HG03108 (cell line): ENCODE data around the gene FKBP9.
A peak's percentile ranks its signal among the peaks of the same experiment; 100 is the strongest.
"Not testable (repeated sequence)": the region's sequence is repeated elsewhere in the genome, so short reads cannot be mapped to it uniquely, and the experiment has no call there.

Source experiments
- ATAC-seq: cut with Tn5 transposase; IDR thresholded peaks from one replicate; pipeline ENCODE4 v1.9.1; 2021; ENCODE audit warnings: moderate library complexity; ENCODE audit not compliant: unreplicated experiment

The FKBP9 gene

DNA sequence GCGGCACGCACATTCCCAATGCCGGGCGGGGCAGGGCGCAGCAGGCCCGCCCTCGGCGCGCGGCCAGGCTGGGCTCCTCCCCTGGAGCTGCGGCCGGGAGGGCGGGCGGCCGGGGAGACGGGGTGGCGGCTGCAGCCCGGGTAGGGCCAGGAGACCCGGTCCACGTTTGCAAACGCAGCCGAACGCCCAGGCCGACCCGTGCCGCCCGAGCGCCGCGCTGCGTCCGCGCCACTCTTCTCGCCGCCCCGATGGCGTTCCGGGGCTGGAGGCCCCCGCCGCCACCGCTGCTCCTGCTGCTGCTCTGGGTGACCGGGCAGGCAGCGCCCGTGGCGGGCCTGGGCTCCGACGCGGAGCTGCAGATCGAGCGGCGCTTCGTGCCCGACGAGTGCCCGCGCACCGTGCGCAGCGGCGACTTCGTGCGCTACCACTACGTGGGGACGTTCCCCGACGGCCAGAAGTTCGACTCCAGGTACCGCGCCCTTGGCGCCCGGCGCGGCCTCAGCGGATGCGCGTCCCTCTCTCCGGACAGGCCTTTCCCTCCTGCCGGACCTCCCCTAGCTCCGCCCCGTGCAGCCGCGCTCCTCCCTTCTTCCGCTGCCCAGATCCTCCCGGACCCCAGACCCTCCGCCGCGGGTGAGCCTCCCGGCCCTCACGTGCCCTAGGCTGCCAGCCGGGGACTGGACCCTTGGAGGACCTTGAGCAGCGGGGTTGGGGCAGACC, at the start of gene FKBP9:
Gene FKBP9, plus strand, starts transcription at position 115 of the 720 bp plus-strand sequence. Its CDS starts 134 bp downstream, at position 249.
- peak; percentile 73 for ATAC-seq

- ATAC-seq, result no peak
Measured at GRCh38 chr7:32910195-32910594, 47.0 kb upstream of the FKBP9 start.

GRCh38 chr7:32914184-32914583, 43.1 kb upstream of the FKBP9 start:
- ATAC-seq, result no peak

GRCh38 chr7:32915041-32915536, 42.2 kb upstream of the FKBP9 start:
- no peak for ATAC-seq

DNA sequence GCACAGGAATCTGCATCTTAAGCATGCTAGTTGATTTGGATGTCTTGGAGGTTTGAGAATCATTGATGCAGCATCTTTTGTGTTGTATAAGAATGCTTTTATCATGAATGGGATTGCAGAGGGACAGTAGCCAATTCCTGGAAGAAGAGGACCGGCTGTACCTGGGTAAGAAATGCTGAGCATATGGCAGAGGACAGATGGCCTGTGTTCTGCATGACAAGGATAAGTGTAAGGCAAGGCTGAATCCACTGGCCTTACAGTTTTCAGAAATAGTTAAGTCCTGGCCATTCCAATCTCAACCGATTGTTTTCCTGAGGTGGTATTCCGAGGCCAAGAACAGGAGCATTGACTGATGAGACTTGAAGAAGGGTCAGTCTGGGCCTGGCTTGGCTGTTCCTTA, 41.2 kb upstream of the FKBP9 start:
- no peak for ATAC-seq

DNA sequence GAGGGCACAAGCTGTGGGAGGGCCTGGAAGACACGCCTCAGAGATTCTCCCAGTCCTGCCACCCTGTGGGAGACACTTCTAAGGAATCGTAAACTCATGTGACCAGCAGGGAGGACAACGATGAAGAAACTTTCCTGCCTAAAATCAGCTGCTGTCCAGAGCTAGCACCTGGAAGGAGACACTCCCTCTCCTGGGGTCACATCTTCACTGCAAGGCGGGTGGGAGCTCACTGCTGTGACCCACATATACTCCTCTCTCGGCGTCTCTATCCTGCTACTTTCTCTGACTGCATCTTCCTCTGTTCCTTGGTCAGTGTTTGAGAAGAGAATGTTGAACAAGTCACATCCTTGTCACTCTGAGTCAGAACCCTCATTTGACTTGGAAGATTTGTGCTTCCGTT, 40.2 kb upstream of the FKBP9 start:
- ATAC-seq, result not testable (repeated sequence)

DNA sequence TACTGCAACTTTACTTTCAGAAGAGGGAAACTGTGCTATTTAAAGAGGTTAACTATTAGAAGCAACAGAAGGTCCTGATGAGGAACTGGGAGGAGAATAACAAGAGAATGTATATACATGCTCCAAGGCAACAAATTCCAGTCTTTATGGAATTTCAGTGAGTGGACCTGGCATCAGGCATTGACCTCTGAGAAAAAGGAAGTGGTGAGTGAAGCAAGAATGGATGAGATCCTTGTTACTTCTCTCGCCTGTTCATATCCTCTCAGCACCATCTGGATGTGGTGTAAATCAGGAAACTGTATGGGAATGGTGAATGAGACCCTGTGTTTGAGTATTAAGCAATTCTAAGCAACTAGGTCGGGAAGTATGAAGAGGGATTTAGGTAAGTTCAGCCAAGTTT, 35.3 kb upstream of the FKBP9 start:
- ATAC-seq, result no peak

DNA sequence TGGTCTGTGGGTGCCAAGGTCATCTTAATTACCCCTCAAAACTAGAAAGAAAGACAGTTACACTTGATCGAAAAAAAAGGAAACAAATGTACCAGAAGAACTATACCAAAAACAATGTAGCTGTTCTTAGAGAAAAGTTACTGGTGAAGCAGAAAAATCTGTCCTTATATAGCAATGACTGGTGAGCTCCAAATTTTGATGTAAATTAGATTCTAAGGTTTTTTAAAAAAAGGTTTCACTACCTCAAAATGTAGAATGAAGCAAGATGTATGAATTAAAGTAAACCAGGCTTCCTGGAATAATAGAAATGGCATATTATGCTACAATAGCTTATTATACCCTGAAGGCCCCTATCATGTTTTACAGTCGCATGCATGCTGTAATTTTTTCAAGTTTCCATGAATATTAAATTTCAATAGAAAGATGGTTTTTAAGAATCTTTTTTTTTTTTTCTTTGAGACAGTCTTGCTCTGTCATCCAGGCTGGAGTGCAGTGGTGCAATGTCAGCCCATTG, 28.4 kb upstream of the FKBP9 start:
- no peak for ATAC-seq

GRCh38 chr7:32929430-32930143, 27.7 kb upstream of the FKBP9 start:
- ATAC-seq, result no peak

DNA sequence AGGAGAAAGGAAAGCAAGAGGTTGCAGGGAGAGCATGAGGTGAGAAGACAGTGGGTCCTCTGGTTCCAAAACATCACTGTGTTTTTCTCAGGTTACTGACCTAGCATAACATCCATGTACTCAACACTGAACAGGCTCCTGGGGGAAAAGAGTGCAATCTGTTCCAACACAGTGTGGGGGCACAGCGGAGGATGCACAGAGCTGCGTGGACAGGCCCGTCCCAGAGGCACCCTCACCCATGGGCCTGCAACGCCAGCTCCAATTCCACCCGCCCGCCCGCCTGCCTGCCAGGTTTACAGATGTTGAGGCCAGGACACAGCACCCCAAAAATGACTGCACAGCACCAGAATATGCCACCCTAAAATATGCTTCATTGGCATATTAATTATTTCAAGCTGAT, 26.9 kb upstream of the FKBP9 start:
- no peak for ATAC-seq

- no peak for ATAC-seq
Measured at GRCh38 chr7:32935558-32935957, 21.7 kb upstream of the FKBP9 start.

GRCh38 chr7:32936689-32937088, 20.6 kb upstream of the FKBP9 start:
- ATAC-seq, result no peak

DNA sequence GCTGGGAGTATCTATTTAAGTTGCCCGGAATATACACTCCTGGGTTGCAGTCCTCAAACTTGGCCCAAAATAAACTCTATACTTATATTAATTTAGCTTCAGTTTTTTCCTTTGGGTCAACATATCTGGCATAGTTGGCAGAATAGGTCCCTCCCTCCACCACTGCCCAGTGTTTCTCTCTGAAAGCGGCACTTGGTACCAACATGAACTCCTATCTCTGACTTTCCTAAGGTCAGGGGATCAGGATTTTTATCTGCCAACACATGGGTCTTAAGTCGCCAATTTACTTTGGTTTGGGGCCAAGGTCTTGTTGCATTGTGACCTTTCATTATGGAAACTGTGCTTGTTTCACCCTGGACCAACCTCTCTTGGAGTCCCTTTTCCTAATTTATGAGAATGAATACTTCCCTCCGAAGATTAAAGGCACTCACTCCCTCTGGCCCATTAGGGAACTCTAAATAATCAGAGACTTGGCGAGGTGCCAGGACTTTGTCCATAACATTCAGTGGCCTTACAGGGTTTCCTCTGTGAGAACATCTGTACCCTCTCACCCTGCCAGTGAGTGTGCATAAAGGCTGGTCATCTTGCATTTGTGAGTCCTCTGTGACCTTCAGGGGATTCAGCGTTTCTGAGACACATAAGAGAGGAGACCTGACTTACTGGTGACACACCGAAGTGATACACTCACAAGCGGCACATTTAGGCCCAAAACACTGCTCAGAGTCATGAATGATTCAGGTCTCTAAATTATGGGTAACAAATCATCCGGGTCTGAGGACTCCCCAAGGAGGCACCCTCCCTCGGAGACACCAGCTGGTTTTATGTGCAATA, 19.7 kb upstream of the FKBP9 start:
- ATAC-seq, result no peak

DNA sequence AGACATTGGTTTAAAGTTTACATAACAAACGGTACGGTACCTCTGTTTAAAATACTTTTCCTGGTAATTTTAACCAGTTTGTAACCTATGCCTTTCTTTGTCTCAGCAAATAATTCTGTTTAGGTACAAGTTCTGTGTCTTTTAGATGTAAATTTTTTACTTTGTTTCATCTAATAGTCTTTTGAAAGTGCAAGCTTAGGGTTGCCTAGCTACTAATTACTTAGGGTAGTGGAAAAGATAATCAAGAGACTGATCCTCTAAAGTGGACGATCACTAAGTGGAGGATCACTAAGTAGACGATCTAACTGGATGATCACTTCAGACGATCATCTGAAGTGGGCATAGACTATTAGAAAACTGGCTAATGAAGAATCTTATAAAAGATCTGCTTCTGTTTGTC, 16.1 kb upstream of the FKBP9 start:
- no peak for ATAC-seq

GRCh38 chr7:32941681-32942414, 15.4 kb upstream of the FKBP9 start:
- ATAC-seq, result no peak

GRCh38 chr7:32942415-32943251, 14.6 kb upstream of the FKBP9 start:
- peak; percentile 89 for ATAC-seq

DNA sequence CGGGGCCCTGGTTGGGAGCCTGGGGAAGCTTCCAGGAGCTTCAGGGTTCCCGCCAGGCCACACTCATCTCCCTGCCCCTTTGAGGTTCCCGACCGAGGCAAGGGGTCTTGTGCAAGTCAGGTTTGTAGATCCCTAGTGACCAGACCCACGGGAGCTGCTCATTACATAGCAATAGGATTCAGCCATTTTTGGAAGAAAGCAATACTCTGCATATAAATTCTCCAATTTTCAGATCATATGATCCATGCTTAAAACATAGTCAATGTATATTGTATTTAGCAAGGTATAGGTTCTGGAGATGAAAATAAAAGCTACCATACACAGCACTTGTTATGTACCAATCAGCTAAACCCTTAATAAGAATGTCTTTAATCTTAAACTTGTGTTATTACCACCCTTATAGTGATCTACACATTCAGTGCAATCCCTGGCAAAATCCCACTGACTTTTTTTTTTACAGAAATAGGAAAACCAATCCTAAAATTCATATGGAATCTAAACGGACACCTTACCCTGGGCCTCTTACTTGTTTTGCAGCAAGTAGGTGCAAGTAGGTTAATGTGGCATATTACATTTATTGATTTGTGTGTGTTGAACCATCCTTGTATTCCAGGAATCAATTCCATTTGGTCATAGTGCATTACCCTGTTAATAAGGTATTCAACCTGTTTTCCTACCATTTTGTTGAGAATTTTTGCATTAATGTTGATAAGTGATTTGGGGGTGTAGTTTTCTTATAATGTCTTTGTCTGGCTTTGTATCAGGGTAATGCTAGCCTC, 13.8 kb upstream of the FKBP9 start:
- no peak for ATAC-seq

GRCh38 chr7:32947420-32947983, 9.7 kb upstream of the FKBP9 start:
- ATAC-seq, result no peak

GRCh38 chr7:32948202-32948601, 9.0 kb upstream of the FKBP9 start:
- ATAC-seq, result no peak
